GM12891 (cell line): ENCODE data around the gene NUDT15.

Experiments used
- POLR2A ChIP-seq: IDR thresholded peaks from 2 replicates; pipeline ENCODE4 v1.6.1; 2011; ENCODE audit warnings: low read depth, low read length, control low read depth
- POLR2AphosphoS5 ChIP-seq: IDR thresholded peaks from 2 replicates; pipeline ENCODE4 v1.6.1; 2011; ENCODE audit warnings: low read depth, low read length, control low read depth

GRCh38 chr13:48037346-48038173, at the start of gene NUDT15:
- TF ChIP-seq POLR2A: peak; percentile 99
- peak; percentile 98 for TF ChIP-seq POLR2AphosphoS5
